PC-3 (cell line): Measurements from ENCODE around the gene KCNG2.

Source experiments
- EZH2 ChIP-seq: fragments of 300-600 bp; sonication (generic); IDR thresholded peaks from one replicate; pipeline ENCODE4 v1.6.1; 2017; ENCODE audit warnings: antibody characterized with exemption, mild to moderate bottlenecking, low read length; ENCODE audit not compliant: unreplicated experiment
- EZH2phosphoT487 ChIP-seq: fragments of 300-600 bp; sonication (generic); IDR thresholded peaks from 2 replicates; pipeline ENCODE4 v1.6.1; 2018; ENCODE audit warnings: mild to moderate bottlenecking, antibody characterized with exemption, low read length, borderline replicate concordance
- TF ChIP-seq, protein P1 (sequence below): fragments of 300-600 bp; sonication (generic); conservative IDR thresholded peaks from 2 replicates; pipeline ENCODE4 v1.5.1; 2017; ENCODE audit warnings: antibody characterized with exemption, low read depth, mild to moderate bottlenecking, low read length

DNA sequence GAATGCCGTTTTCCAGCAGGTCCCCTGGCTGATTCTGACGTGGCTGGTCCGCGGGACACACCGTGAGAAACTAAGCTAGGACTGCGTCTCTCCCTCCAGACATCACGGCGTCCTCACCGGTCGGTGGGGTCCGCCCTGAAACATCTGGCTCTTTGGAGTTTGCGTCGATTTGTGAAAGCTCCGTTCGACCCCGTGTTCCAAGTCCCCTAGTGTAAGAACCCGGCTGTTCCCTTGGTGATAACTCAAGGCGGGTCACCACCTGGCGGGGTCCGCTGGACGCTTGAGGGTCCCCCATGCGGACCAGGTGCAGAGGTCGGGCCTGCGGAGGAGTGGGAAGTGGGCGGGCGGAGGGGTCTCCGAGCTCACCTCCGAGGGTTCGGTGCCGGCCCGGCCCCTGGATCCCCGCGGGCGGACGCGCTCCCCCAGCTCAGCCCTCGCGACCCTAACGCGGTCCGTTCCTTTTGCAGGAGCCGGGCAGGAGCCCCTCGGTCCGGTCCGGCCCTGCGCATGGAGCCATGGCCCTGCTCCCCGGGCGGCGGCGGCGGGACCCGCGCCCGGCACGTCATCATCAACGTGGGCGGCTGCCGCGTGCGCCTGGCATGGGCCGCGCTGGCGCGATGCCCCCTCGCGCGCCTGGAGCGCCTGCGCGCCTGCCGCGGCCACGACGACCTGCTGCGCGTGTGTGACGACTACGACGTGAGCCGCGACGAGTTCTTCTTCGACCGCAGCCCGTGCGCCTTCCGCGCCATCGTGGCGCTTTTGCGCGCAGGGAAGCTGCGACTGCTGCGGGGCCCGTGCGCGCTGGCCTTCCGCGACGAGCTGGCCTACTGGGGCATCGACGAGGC lies 65.6 kb downstream of the KCNG2 start:
- TF ChIP-seq EZH2phosphoT487 (no peak), EZH2 (no peak)
- TF ChIP-seq, protein P1, sequence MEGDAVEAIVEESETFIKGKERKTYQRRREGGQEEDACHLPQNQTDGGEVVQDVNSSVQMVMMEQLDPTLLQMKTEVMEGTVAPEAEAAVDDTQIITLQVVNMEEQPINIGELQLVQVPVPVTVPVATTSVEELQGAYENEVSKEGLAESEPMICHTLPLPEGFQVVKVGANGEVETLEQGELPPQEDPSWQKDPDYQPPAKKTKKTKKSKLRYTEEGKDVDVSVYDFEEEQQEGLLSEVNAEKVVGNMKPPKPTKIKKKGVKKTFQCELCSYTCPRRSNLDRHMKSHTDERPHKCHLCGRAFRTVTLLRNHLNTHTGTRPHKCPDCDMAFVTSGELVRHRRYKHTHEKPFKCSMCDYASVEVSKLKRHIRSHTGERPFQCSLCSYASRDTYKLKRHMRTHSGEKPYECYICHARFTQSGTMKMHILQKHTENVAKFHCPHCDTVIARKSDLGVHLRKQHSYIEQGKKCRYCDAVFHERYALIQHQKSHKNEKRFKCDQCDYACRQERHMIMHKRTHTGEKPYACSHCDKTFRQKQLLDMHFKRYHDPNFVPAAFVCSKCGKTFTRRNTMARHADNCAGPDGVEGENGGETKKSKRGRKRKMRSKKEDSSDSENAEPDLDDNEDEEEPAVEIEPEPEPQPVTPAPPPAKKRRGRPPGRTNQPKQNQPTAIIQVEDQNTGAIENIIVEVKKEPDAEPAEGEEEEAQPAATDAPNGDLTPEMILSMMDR = no peak
